ENCODE data around the gene ANKRD37. TPM values are rescaled to one million over a fixed set of nuclear protein-coding genes. Genes with fewer than 3 reads are reported as not detected.

ANKRD37 gene
- total RNA-seq, 1 experiment from 2014 or later: 5.5 TPM

DNA sequence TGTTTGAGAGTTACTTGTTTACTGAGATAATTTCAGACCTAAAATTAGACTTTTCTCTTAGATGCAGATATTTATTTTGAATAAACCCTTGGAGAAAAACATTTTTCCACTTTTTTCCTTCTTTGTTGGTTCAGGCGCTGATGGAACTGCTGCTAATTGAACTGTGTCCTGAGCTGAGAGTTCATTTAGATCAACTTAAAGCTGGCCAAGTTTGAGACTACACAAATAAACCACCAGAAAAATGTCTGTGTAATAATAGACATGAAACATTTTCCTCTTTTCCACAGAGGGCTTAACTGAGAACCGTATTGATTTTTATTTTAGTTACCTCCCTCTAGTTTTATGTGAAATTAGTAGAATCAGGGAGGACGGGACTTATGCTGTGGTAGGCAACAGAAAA, 33.4 kb upstream of the ANKRD37 start:
- no TSS peak for BruUV-seq (replicated peaks)
- H3K4me1 Mint-ChIP-seq (ENCODE audit: insufficient read depth, unreplicated experiment): no peaks in the 10 kb centered on the region
- TF ChIP-seq, protein P1, sequence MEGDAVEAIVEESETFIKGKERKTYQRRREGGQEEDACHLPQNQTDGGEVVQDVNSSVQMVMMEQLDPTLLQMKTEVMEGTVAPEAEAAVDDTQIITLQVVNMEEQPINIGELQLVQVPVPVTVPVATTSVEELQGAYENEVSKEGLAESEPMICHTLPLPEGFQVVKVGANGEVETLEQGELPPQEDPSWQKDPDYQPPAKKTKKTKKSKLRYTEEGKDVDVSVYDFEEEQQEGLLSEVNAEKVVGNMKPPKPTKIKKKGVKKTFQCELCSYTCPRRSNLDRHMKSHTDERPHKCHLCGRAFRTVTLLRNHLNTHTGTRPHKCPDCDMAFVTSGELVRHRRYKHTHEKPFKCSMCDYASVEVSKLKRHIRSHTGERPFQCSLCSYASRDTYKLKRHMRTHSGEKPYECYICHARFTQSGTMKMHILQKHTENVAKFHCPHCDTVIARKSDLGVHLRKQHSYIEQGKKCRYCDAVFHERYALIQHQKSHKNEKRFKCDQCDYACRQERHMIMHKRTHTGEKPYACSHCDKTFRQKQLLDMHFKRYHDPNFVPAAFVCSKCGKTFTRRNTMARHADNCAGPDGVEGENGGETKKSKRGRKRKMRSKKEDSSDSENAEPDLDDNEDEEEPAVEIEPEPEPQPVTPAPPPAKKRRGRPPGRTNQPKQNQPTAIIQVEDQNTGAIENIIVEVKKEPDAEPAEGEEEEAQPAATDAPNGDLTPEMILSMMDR (IDR thresholded peaks at IDR 0.05; ENCODE audit: unreplicated experiment): no peak
- POLR2A ChIA-PET: no interaction called here
- H3K27ac Mint-ChIP-seq (ENCODE audit: low read depth, unreplicated experiment): no peak overlapping the region
- DNase-seq (ENCODE audit: unreplicated experiment): no peak
- no peaks in the 10 kb centered on the region for H3K27me3 Mint-ChIP-seq (ENCODE audit: insufficient read depth, unreplicated experiment)
- no peaks in the 10 kb centered on the region for H3K9me3 Mint-ChIP-seq (ENCODE audit: unreplicated experiment)
- H3K4me3 Mint-ChIP-seq (ENCODE audit: unreplicated experiment): no peak overlapping the region
- CTCF ChIA-PET: no interaction called here
- intact Hi-C loops (cut with micrococcal nuclease): no loop called here
- H3K36me3 Mint-ChIP-seq (ENCODE audit: insufficient read depth, unreplicated experiment): peaks cover 7% of the 10 kb centered on the region

DNA sequence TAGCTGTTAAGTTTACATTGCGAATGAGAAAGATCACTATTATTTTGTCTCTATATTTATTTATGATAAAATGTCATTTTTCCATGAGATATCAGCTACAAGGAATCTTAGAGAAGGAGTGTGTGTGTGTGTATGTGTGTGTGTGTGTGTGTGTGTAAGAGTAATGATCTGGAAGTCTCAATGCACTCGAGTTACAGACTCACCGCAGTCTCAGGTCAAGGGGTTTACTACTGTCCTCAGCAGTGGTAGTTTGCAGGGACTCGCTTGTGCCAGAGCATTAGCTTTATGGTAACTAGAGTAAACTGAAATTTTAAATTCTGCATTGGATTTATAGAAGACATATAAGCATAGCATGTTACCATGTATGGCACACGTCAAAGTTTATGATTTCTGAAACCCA, 31.8 kb upstream of the ANKRD37 start:
- Mint-ChIP-seq H3K27me3 (ENCODE audit: insufficient read depth, unreplicated experiment) (no peaks in the 10 kb centered on the region), H3K4me3 (ENCODE audit: unreplicated experiment) (no peak overlapping the region), H3K36me3 (ENCODE audit: insufficient read depth, unreplicated experiment) (peaks cover 7% of the 10 kb centered on the region), H3K27ac (ENCODE audit: low read depth, unreplicated experiment) (no peak overlapping the region), H3K9me3 (ENCODE audit: unreplicated experiment) (no peaks in the 10 kb centered on the region), H3K4me1 (ENCODE audit: insufficient read depth, unreplicated experiment) (no peaks in the 10 kb centered on the region)
- intact Hi-C loops (cut with micrococcal nuclease): no loop called here
- ChIA-PET CTCF (interaction anchor here (0.5 kb wide), 1 partner anchor 70 kb away, joined by 3 read pairs; no protein-coding TSS in a partner anchor), POLR2A (no interaction called here)
- TF ChIP-seq, protein P1 (IDR thresholded peaks at IDR 0.05; ENCODE audit: unreplicated experiment): no peak
- BruUV-seq (replicated peaks): no TSS peak
- no peak for DNase-seq (ENCODE audit: unreplicated experiment)

DNA sequence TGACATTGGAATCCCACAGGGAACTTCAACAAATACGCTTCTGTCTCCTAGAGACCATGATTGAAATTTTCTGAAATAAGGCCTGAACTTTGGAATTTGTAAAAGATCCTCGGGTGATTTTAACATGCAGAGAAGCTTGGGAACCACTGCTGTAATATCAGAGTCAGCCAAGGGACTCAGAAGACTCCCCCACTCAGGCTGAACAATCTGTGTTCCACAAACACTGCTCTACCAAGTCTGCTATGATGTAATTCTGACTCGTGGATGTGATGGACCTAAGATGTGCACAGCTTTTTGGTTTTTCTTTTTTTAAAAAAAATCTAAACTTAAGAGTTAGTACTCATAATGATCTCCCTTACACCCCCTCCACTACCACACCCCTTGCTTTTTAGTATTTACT, 26.9 kb upstream of the ANKRD37 start:
- Mint-ChIP-seq H3K4me1 (ENCODE audit: insufficient read depth, unreplicated experiment) (no peaks in the 10 kb centered on the region), H3K36me3 (ENCODE audit: insufficient read depth, unreplicated experiment) (no peaks in the 10 kb centered on the region), H3K4me3 (ENCODE audit: unreplicated experiment) (no peak overlapping the region), H3K27me3 (ENCODE audit: insufficient read depth, unreplicated experiment) (no peaks in the 10 kb centered on the region), H3K27ac (ENCODE audit: low read depth, unreplicated experiment) (no peak overlapping the region), H3K9me3 (ENCODE audit: unreplicated experiment) (no peaks in the 10 kb centered on the region)
- TF ChIP-seq, protein P1 (IDR thresholded peaks at IDR 0.05; ENCODE audit: unreplicated experiment): no peak
- no TSS peak for BruUV-seq (replicated peaks)
- no peak for DNase-seq (ENCODE audit: unreplicated experiment)
- intact Hi-C loops (cut with micrococcal nuclease): no loop called here
- ChIA-PET POLR2A (interaction anchor here (0.6 to 1.4 kb wide), 3 partner anchors 16 to 61 kb away, joined by 3 to 5 read pairs (median 3); no protein-coding TSS in a partner anchor), CTCF (no interaction called here)

DNA sequence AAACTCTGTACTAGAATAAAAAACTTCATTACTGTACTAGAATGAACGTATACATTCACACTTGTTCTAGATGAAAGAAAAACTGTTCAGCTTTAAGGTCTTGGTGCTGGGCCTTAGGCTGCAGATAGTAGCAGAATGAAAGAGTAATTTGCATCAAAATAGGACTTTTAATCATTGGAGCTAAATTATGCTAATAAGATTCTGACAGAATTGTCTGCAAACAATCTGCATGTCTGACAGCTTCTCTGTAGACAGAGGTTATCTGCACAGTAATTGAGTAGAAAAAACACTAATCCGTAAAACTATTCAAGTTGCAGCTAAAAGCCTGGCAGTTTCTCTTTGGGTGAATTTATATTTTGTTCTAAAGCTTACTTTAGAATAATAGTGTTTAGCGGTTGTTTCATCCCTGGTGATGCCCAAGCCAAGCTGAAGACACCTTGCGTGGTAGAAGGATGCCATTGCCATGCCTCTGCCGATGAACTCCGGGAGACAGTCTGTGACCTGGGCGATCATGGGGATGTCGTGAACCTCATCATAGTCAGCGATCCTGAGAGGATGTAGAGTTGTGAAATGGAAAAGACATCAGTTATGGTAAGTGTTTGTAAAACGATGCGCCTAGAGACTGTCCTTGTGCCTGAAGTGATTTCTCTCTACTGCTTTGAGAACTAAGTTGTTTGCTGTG, 26.2 kb upstream of the ANKRD37 start:
- no peak for DNase-seq (ENCODE audit: unreplicated experiment)
- Mint-ChIP-seq H3K4me3 (ENCODE audit: unreplicated experiment) (no peak overlapping the region), H3K9me3 (ENCODE audit: unreplicated experiment) (no peaks in the 10 kb centered on the region), H3K27me3 (ENCODE audit: insufficient read depth, unreplicated experiment) (no peaks in the 10 kb centered on the region), H3K4me1 (ENCODE audit: insufficient read depth, unreplicated experiment) (no peaks in the 10 kb centered on the region), H3K27ac (ENCODE audit: low read depth, unreplicated experiment) (no peak overlapping the region), H3K36me3 (ENCODE audit: insufficient read depth, unreplicated experiment) (peaks cover under 1% of the 10 kb centered on the region)
- no TSS peak for BruUV-seq (replicated peaks)
- ChIA-PET CTCF (no interaction called here), POLR2A (interaction anchor here (0.9 to 1.4 kb wide), 2 partner anchors 16 to 24 kb away, joined by 3 read pairs; no protein-coding TSS in a partner anchor)
- intact Hi-C loops (cut with micrococcal nuclease): no loop called here
- TF ChIP-seq, protein P1 (IDR thresholded peaks at IDR 0.05; ENCODE audit: unreplicated experiment): no peak
